Ovary (tissue), 3 donors: ENCODE data around the gene SLC35D2.

Experiments used
- POLR2A ChIP-seq: fragments of 450-650 bp; IDR thresholded peaks from one replicate; pipeline ENCODE4 v1.6.1; 2017; ENCODE audit warnings: antibody characterized with exemption, mild to moderate bottlenecking, moderate library complexity
- TF ChIP-seq, protein P1 (sequence below), 3 donors: fragments of 450-650 bp in 2 of 3; fragments of 200-600 bp in 1 of 3; IDR thresholded peaks; one replicate each; pipeline versions ENCODE4 v1.5.1 to v1.8.0; 2016 to 2022; ENCODE audit warnings: antibody characterized with exemption in 3 of 3, mild to moderate bottlenecking in 1 of 3
- donor health status: DM: no; HTN: no; CAD: no.

DNA sequence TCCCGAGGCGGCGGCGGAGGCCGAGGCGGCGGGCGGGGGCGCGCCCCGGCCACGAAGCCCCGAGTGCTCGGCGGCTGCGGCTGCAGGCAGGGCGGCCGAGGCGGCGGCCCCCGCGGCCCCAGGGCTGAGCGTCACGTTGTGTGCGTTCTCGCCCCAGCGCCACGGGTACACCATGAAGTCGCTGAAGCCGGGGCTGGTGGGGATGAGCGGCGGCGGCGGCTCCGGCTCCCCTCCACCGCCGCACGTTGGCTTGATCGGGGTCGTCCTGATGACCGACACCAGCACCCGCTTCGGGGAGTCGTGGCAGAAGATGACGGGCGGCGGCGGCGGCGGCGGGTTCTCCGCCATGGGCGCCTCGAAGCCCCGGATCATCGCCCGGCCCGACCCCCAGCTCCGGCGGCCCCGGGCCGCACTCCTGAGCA is 34.2 kb upstream of the SLC35D2 start:
- TF ChIP-seq POLR2A = no peak
- TF ChIP-seq, protein P1, sequence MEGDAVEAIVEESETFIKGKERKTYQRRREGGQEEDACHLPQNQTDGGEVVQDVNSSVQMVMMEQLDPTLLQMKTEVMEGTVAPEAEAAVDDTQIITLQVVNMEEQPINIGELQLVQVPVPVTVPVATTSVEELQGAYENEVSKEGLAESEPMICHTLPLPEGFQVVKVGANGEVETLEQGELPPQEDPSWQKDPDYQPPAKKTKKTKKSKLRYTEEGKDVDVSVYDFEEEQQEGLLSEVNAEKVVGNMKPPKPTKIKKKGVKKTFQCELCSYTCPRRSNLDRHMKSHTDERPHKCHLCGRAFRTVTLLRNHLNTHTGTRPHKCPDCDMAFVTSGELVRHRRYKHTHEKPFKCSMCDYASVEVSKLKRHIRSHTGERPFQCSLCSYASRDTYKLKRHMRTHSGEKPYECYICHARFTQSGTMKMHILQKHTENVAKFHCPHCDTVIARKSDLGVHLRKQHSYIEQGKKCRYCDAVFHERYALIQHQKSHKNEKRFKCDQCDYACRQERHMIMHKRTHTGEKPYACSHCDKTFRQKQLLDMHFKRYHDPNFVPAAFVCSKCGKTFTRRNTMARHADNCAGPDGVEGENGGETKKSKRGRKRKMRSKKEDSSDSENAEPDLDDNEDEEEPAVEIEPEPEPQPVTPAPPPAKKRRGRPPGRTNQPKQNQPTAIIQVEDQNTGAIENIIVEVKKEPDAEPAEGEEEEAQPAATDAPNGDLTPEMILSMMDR (IDR thresholded peaks at IDR 0.05) = no peak
